H1 (cell line): ENCODE measurements around the gene PNPLA3. TPM values are rescaled to one million over a fixed set of nuclear protein-coding genes. Genes with fewer than 3 reads are reported as not detected.

Source experiments
- HDAC6 ChIP-seq: IDR thresholded peaks from one replicate; pipeline ENCODE4 v1.7.1; 2012; ENCODE audit warnings: low read depth, mild to moderate bottlenecking, inconsistent platforms, low read length, moderate library complexity
- PHF8 ChIP-seq: fragments of 200-600 bp; sonication (generic); conservative IDR thresholded peaks from 2 replicates; pipeline ENCODE4 v1.7.1; 2012; ENCODE audit warnings: low read depth, mild to moderate bottlenecking, inconsistent platforms, low read length, moderate library complexity
- polyA plus RNA-seq, 7 experiments: library from polyadenylated mRNA; depleted of rRNA in 3 of 7; stranded (reverse) in 5 of 7; unstranded in 2 of 7; fragments of >200 nt in 5 of 7; fragments of 200-250 nt in 2 of 7; gene quantifications; 1 replicate in 5 of 7; 2 replicates in 1 of 7; 4 replicates in 1 of 7; pipeline versions ENCODE4 v1.2.1 to v1.2.3, GENCODE V29; 2011 to 2013; ENCODE audit warnings: missing spikeins in 2 of 7, mixed read lengths in 2 of 7
- total RNA-seq: library from RNA; stranded (reverse); fragmentation: NEBNext Ultra II Directional; extraction: Animal tissue kit (Norgen Biotek cat#: 25700); gene quantifications from 2 replicates; pipeline ENCODE4 v1.2.1, GENCODE V29; 2021

The PNPLA3 gene
- total and polyA plus RNA-seq, 2 of the 8 experiments (the other 6 are each of a cell fraction or from before 2014, with no cell fraction given): 17.5 to 23.4 TPM

DNA sequence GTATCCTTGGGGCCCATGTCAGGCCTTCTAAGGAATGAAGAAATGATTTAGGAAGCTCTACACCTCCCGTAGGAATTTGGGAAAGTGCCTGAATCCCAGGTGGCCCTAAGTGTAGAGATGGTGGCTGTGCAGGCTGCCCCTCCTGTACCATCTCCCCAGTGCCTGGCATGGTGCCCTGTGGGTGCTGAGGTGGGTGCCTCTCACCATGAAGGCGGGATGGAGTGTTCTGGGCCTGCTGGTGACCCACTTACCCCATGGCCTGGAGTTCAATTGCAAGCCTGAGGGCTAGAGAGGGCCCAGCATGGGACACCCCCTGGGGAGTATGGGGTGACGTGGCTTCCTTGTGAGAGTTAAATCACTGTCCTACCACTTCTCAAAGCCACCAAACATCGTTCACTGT is 51.4 kb downstream of the PNPLA3 start (continued):
- TF ChIP-seq PHF8: no peak
- TF ChIP-seq HDAC6: no peak
- TF ChIP-seq, all 59 proteins: peak for 0
